Activated CD8-positive, alpha-beta memory T cell treated with anti-CD3 and anti-CD28 coated beads for 36 hours (primary cell): Measurements from ENCODE around the gene JUP. TPM values are rescaled to one million over a fixed set of nuclear protein-coding genes. Genes with fewer than 3 reads are reported as not detected.

ENCODE experiments used
- CTCF ChIA-PET: fragments of 350-600 bp; sonication (Branson Sonifier 250); formaldehyde crosslinking; loops from one replicate; lab custom pipeline; 2021; ENCODE audit warnings: antibody characterized with exemption; lab: Charles Lee
- POLR2A ChIA-PET: fragments of 350-600 bp; sonication (Branson Sonifier 250); formaldehyde crosslinking; loops from one replicate; lab custom pipeline; 2021; ENCODE audit warnings: antibody characterized with exemption; lab: Charles Lee
- total RNA-seq, 2 experiments: library from RNA; stranded (reverse); gene quantifications; one replicate each; pipeline ENCODE4 v1.2.3, GENCODE V29; 2021

JUP gene
- total RNA-seq, 2 experiments from 2014 or later = 0.42 to 0.55 TPM

DNA sequence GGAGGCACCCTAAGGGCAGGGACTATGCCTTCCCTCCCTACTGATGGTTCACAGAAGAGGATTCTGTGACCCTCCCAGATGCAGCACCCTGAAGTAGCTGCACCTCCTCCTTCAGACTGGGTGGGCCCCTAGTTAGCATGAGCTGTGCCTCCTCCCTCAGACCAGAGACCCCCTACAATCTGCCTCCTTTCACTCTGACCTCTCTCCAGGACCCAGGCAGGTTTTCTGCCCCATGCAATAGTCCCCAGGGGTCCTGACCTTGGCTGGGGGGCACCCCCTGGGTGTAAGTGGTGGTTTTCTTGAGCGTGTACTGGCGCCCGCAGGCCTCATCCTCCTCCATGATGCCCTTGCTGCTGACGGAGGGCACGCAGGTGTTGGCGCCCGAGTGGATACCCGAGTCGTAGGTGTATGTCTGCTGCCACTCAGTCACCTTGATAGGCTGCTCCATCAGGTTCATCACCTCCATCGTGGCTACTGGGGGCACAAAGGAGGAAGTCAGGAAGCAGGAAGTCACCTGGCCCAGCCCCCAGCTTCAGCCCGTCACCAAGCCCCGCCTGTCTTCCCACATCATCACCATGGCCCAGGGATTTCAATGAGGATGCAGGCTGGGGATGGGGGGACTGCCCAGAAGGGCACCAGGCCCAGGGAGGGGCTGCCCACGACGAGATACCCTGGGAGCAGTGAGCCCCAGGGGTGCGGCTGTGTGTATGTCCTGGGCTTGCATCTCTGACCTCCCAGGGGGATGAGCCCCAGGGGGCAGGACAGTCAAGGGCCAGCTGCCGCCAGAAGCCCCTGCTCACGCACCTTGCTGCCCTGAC lies 14.9 kb downstream of the JUP start:
- ChIA-PET POLR2A (no interaction called here), CTCF (no interaction called here)

GRCh38 chr17:41769985-41770384 lies 16.5 kb downstream of the JUP start:
- POLR2A ChIA-PET = no interaction called here
- CTCF ChIA-PET = no interaction called here

DNA sequence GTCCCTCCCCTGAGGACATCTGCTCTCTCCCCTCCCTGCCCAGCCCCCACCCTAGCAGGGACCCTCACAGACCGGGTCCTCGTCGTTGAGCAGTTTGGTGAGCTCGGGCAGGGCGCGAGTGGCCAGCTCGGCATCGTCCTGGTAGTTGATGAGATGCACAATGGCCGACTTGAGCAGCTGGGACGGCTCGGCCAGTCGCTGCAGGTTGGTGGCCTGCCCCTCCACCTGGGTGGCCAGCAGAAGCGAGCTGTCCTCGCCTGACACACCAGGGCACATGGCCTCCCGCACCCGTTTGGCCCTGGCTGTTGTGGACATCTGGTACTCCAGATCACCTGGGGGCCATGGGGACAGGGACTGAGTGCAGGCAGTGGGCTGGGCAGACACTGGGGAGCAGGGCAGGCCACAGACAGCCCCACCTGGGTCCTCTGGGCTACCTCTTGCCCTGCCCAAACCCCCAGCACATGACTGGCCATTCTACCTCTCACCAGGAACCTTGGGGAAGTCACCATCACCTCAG lies 17.1 kb downstream of the JUP start:
- ChIA-PET CTCF (no interaction called here), POLR2A (interaction anchor here (0.6 kb wide), 1 partner anchor 128 kb away, joined by 3 read pairs; no protein-coding TSS in a partner anchor)

GRCh38 chr17:41768682-41769288 lies 17.7 kb downstream of the JUP start:
- ChIA-PET POLR2A (interaction anchor here (0.6 kb wide), 1 partner anchor 129 kb away, joined by 3 read pairs; no protein-coding TSS in a partner anchor), CTCF (no interaction called here)

DNA sequence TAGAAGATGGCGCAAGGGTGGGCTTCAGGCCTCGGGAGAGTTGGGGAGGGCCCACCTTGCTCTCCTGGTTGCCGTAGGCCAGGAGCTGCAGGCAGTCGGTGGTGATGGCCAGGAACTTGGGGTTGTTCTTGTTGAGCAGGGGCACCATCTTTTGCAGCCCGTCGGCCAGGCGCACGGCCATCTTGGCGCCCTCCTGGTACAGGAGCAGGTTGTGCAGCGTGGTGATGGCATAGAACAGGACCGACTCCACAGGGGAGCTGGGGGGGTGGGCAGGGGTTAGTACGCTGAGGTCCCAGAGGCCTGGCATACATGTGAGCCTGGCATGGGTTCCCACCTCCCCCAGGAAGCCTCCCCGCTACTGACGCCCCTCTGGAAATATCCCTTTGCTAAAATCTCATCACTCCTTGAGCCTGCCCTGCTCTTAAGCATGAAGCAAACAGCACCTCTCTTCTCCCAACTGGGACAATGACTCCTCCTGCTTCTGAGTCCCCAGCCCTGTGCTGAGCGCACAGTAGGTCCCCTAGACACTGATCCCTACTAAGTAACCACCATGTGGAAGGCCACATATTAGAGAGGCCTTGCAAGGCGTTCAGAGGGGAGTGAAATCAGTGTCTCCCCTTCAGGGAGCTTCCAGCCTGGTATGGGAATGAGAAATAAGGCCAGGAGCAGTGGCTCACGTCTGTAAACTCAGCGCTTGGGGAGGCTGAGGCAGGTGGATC lies 19.0 kb downstream of the JUP start:
- POLR2A ChIA-PET = interaction anchor here (0.6 kb wide), 1 partner anchor 71 kb away, joined by 3 read pairs; no protein-coding TSS in a partner anchor
- CTCF ChIA-PET = interaction anchor here (0.6 to 0.7 kb wide), 2 partner anchors 31 to 803 kb away, joined by 3 read pairs; no protein-coding TSS in a partner anchor

DNA sequence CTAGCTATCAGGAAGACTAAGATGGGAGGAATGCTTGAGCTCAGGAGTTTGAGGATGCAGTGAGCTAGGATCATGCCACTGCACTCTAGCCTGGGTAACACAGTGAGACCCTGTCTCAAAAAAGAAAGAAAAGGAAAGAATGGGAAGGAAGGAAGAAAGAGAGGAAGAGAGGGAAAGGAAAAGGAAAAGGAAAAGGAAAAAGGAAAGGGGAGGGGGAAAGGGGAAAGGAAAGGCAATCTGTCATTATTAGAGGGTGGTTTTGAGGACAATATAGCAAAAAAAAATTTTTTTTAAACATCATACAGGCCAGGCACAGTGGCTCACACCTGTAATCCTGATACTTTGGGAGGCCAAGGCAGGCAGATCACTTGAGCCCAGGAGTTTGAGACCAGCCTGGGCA lies 20.4 kb downstream of the JUP start:
- CTCF ChIA-PET = no interaction called here
- POLR2A ChIA-PET = no interaction called here

DNA sequence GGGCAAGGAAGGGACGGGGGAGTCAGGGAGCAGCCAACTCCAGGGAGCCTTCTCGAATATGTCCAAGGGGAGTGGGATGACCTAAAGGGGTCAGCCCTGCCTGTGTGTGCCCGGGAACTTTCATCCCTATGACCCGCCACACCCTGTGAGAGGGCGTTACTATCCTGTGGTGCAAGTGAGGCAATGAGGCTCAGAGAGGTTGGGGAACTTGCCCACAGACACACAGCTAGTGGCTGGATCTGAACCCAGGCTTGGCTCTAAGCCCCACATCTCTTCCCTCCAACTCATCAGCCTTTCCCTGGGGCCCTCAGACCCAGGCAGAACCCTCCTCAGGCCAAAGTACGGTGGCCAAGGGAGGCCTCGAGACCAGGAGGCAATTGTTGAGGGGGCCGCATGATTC lies 23.2 kb downstream of the JUP start:
- POLR2A ChIA-PET = no interaction called here
- CTCF ChIA-PET = no interaction called here

- POLR2A ChIA-PET = no interaction called here
- CTCF ChIA-PET = no interaction called here
Observed at GRCh38 chr17:41762841-41763240, 23.7 kb downstream of the JUP start.

DNA sequence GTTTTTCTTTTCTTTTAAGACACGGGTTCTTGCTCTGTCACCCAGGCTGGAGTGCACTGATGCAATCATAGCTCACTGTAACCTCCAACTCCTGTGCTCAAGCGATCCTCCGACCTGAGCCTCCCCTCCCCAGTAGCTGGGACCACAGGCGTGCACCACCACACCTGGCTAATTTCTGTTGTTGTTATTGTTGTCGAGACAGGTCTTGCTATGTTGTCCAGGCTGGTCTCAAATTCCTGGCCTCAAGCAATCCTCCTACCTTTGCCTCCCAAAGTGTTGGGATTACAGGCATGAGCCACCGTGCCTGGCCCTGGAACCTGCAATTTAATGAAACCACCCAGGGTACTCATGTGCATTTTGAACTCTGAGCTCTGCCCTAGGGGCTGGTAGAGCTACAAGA lies 24.1 kb downstream of the JUP start:
- POLR2A ChIA-PET = no interaction called here
- CTCF ChIA-PET = no interaction called here

DNA sequence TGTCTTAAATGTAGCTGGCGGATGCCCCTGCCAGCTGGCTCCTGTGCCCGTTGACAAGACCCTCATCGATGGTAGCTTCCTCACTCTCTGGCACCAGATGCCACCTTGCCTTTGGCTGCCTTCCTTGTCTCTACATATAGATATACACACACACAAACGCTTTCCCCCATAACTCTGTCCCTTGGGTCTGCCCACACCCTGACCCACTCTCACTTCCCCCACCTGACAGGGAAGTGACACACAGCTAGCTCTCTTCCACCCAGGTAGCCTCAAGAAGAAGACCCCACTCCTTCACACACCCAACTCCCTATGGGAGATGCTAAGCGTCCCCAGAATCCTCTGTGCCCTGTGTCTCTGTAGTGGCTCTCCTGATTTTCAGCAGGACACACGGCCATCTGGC lies 25.6 kb downstream of the JUP start:
- ChIA-PET POLR2A (no interaction called here), CTCF (interaction anchor here (0.9 kb wide), 2 partner anchors 20 to 23 kb away, joined by 3 read pairs; no protein-coding TSS in a partner anchor)

DNA sequence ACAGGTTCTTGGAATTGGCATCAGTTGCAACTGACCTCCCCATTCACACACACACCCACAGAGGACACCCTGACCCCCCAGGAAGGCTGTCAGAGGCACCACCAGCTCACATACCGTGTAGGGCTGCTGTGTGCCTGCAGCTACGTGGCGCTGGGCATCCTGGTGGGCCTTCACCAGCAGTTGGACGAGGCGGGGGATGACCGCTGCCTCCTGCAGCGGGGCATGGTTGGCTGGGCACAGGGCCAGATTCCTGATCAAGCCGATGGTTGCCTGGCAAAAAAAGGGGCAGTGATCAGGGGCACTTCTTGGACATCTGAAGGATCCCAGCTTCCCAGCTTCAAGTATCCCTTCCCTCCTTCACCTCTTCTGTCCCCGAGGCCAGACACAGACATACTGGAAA lies 27.9 kb downstream of the JUP start:
- CTCF ChIA-PET = no interaction called here
- POLR2A ChIA-PET = no interaction called here

DNA sequence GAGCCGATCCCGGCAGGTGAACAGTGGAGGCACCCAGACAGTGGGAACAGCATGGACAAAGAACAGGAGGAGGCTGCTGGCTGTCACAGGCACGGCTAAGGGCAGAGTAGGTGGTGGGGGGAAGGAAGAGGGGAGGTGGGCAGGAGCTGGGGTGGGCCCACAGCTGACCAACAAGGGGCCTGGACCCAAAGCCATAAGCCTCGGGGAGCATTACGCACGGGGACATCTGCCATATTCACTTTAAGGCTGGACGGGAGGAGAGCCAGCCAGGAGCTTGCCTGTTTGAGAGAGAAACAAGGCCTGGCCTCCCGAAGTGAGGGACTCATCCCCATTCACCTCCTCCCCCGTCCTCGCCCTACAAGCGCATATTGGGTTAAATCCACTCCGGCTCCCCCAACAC lies 32.4 kb downstream of the JUP start:
- CTCF ChIA-PET = interaction anchor here (0.6 kb wide), 1 partner anchor 126 kb away, joined by 3 read pairs; no protein-coding TSS in a partner anchor

GRCh38 chr17:41751288-41751687 lies 35.2 kb downstream of the JUP start:
- POLR2A ChIA-PET = no interaction called here
- CTCF ChIA-PET = interaction anchor here (1.7 kb wide), 1 partner anchor 50 kb away, joined by 5 read pairs; no protein-coding TSS in a partner anchor

More for the DNA sequence above, 32.4 kb downstream of the JUP start:
- POLR2A ChIA-PET = no interaction called here

GRCh38 chr17:41750862-41751261 lies 35.6 kb downstream of the JUP start:
- ChIA-PET POLR2A (no interaction called here), CTCF (interaction anchor here (1.7 kb wide), 1 partner anchor 51 kb away, joined by 5 read pairs; no protein-coding TSS in a partner anchor)

GRCh38 chr17:41748275-41748674 lies 38.2 kb downstream of the JUP start:
- POLR2A ChIA-PET = no interaction called here
- CTCF ChIA-PET = no interaction called here

DNA sequence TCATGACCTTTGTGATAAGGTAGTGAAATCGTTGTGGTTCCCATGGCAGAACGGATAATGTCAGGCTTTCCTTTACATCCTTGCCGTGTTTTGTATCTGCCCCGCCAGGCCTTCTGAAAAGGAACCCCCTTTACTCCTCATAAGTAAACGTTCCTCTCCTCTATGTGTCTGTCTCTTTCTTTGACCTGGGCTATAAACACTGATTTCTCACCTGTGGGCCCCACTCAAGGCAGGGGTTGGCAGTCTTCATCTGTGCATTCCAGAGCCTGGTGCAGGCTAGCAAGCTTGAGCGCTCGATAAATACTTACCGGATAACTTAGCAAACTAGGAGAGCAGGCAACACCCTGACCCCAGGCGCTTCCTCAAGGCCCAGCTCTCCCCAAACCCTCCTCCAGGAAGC lies 44.8 kb downstream of the JUP start:
- POLR2A ChIA-PET = no interaction called here

GRCh38 chr17:41740506-41740905 lies 46.0 kb downstream of the JUP start:
- POLR2A ChIA-PET = no interaction called here
- CTCF ChIA-PET = interaction anchor here (1.4 kb wide), 1 partner anchor 9 kb away, joined by 3 read pairs; no protein-coding TSS in a partner anchor

More for the DNA sequence above, 44.8 kb downstream of the JUP start:
- CTCF ChIA-PET = interaction anchor here (1.1 to 1.4 kb wide), 2 partner anchors 11 to 70 kb away, joined by 3 read pairs; partner anchors contain the start of gene P3H4

- ChIA-PET CTCF (interaction anchor here (0.7 kb wide), 1 partner anchor 62 kb away, joined by 4 read pairs; no protein-coding TSS in a partner anchor), POLR2A (no interaction called here)
Observed at GRCh38 chr17:41739661-41740352, 46.7 kb downstream of the JUP start.

DNA sequence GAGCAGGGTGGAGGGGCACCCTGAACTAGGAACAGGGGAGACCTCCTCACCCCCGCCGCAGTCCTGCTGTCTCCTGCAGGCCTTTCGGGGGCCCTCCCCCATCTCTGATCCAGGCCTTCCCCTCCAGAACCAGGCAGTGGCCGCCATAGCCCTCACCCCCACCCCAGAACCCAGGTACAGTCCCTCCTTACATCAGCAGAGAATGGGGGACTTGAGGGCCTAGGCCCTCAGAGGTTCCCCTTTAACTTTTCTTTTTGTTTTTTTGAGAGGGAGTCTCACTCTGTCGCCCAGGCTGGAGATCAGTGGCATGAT lies 47.8 kb downstream of the JUP start:
- ChIA-PET POLR2A (no interaction called here), CTCF (interaction anchor here (0.7 kb wide), 1 partner anchor 63 kb away, joined by 4 read pairs; no protein-coding TSS in a partner anchor)
